A673 (cell line): ENCODE results near the gene FGF22. TPM values are rescaled to one million over a fixed set of nuclear protein-coding genes. Genes with fewer than 3 reads are reported as not detected.
"Not testable (repeated sequence)": the region's sequence is repeated elsewhere in the genome, so short reads cannot be mapped to it uniquely, and the experiment has no call there.

Source experiments
- BruUV-seq: library from RNA; stranded (reverse); fragments of 400-500 nt; replicated peaks from 2 replicates; lab custom pipeline; 2021; lab: Mats Ljungman, UMichigan
- CTCF ChIA-PET: fragments of 300-600 bp; sonication (Branson Sonifier 250); formaldehyde crosslinking; loops from one replicate; lab custom pipeline; 2022; ENCODE audit warnings: antibody characterized with exemption; lab: Charles Lee
- POLR2A ChIA-PET: fragments of 300-600 bp; sonication (Branson Sonifier 250); formaldehyde crosslinking; loops from one replicate; lab custom pipeline; 2022; ENCODE audit warnings: antibody characterized with exemption; ENCODE audit not compliant: low non-redundant PET; lab: Charles Lee
- DNase-seq: peaks from one replicate; pipeline ENCODE4 v3.0.0-alpha.2; 2015; ENCODE audit warnings: low spot score
- H3K27ac ChIP-seq: fragments of 200-600 bp; sonication (generic); 2 replicates; pipeline ENCODE4 v1.5.1; 2016; ENCODE audit warnings: mixed run types, low read depth, mild to moderate bottlenecking, mixed read lengths, antibody characterized with exemption, low read length; ENCODE audit not compliant: poor library complexity, severe bottlenecking
- H3K27me3 ChIP-seq: fragments of 200-600 bp; sonication (generic); replicated peaks from 2 replicates; pipeline ENCODE4 v1.6.1; 2017; ENCODE audit warnings: mixed run types, low read depth, mild to moderate bottlenecking, mixed read lengths, antibody characterized with exemption, low read length; ENCODE audit not compliant: insufficient read depth, poor library complexity
- H3K36me3 ChIP-seq: fragments of 200-600 bp; sonication (generic); 2 replicates; pipeline ENCODE4 v1.6.1; 2016; ENCODE audit warnings: mixed run types, mild to moderate bottlenecking, mixed read lengths, antibody characterized with exemption, low read length; ENCODE audit not compliant: insufficient read depth, poor library complexity, severe bottlenecking
- H3K4me1 ChIP-seq: fragments of 200-600 bp; sonication (generic); 2 replicates; pipeline ENCODE4 v1.6.1; 2017; ENCODE audit warnings: mixed run types, mild to moderate bottlenecking, mixed read lengths, antibody characterized with exemption, low read length; ENCODE audit not compliant: insufficient read depth, poor library complexity, severe bottlenecking
- H3K4me3 ChIP-seq: fragments of 200-600 bp; sonication (generic); 2 replicates; pipeline ENCODE4 v1.5.1; 2016; ENCODE audit warnings: low read depth, mixed run types, mild to moderate bottlenecking, mixed read lengths, low read length; ENCODE audit not compliant: poor library complexity, severe bottlenecking
- H3K9me3 ChIP-seq: fragments of 200-600 bp; sonication (generic); 2 replicates; pipeline ENCODE4 v1.6.1; 2016; ENCODE audit warnings: mixed run types, low read depth, mild to moderate bottlenecking, mixed read lengths, antibody characterized with exemption, low read length; ENCODE audit not compliant: poor library complexity, severe bottlenecking
- EZH2 ChIP-seq: fragments of 200-600 bp; sonication (generic); IDR thresholded peaks from 2 replicates; pipeline ENCODE4 v1.6.1; 2017; ENCODE audit warnings: borderline replicate concordance, low read depth, mild to moderate bottlenecking, mixed read lengths, antibody characterized with exemption, low read length; ENCODE audit not compliant: poor library complexity, severe bottlenecking
- intact Hi-C: fragments of 100-400 bp; cut with micrococcal nuclease; formaldehyde crosslinking; loops from one replicate; pipeline ENCODE4 v1.10.0; 2022; ENCODE audit not compliant: unreplicated experiment
- total RNA-seq: library from RNA; stranded (reverse); gene quantifications from 2 replicates; pipeline ENCODE4 v1.2.3, GENCODE V29; 2021
- TF ChIP-seq, protein P1 (sequence below): fragments of 300-800, 200-600 bp; sonication (generic); conservative IDR thresholded peaks from 2 replicates; pipeline ENCODE4 v1.5.1; 2017; ENCODE audit warnings: low read depth, mild to moderate bottlenecking, antibody characterized with exemption, low read length, moderate library complexity, mixed read lengths

Gene FGF22
- total RNA-seq, 1 experiment from 2014 or later, result 0.19 TPM

DNA sequence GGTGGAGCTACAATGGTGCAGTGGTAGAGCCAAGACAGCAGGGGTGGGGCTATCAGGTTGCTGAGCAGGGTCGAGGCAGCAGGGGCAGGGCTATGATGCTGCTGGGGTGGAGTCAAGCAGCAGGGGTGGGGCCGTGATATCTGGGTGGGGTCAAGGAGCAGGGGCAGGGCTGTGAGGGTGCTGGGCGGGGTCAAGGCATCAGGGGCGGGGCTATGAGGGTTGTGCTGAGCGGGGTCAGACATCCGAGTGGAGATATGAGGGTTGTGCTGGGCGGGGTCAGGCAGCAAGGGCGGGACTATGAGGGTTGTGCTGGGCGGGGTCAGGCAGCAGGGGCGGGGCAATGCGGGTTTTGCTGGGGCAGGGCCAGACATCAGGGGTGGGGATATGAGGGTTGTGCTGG, 35.3 kb upstream of the FGF22 start:
- intact Hi-C loops, result no loop called here
- Histone ChIP-seq H3K4me1 (peaks cover 10% of the 10 kb centered on the region), H3K36me3 (no peaks in the 10 kb centered on the region), H3K9me3 (no peaks in the 10 kb centered on the region), H3K4me3 (no peak overlapping the region), H3K27me3 (no peaks in the 10 kb centered on the region), H3K27ac (no peak overlapping the region)
- no peak for DNase-seq
- CTCF ChIA-PET, result interaction anchor here (0.6 kb wide), 1 partner anchor 300 kb away, joined by 6 read pairs; no protein-coding TSS in a partner anchor
- TF ChIP-seq EZH2, result no peak
- TF ChIP-seq, protein P1, sequence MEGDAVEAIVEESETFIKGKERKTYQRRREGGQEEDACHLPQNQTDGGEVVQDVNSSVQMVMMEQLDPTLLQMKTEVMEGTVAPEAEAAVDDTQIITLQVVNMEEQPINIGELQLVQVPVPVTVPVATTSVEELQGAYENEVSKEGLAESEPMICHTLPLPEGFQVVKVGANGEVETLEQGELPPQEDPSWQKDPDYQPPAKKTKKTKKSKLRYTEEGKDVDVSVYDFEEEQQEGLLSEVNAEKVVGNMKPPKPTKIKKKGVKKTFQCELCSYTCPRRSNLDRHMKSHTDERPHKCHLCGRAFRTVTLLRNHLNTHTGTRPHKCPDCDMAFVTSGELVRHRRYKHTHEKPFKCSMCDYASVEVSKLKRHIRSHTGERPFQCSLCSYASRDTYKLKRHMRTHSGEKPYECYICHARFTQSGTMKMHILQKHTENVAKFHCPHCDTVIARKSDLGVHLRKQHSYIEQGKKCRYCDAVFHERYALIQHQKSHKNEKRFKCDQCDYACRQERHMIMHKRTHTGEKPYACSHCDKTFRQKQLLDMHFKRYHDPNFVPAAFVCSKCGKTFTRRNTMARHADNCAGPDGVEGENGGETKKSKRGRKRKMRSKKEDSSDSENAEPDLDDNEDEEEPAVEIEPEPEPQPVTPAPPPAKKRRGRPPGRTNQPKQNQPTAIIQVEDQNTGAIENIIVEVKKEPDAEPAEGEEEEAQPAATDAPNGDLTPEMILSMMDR, result no peak
- POLR2A ChIA-PET, result no interaction called here
- BruUV-seq, result no TSS peak

DNA sequence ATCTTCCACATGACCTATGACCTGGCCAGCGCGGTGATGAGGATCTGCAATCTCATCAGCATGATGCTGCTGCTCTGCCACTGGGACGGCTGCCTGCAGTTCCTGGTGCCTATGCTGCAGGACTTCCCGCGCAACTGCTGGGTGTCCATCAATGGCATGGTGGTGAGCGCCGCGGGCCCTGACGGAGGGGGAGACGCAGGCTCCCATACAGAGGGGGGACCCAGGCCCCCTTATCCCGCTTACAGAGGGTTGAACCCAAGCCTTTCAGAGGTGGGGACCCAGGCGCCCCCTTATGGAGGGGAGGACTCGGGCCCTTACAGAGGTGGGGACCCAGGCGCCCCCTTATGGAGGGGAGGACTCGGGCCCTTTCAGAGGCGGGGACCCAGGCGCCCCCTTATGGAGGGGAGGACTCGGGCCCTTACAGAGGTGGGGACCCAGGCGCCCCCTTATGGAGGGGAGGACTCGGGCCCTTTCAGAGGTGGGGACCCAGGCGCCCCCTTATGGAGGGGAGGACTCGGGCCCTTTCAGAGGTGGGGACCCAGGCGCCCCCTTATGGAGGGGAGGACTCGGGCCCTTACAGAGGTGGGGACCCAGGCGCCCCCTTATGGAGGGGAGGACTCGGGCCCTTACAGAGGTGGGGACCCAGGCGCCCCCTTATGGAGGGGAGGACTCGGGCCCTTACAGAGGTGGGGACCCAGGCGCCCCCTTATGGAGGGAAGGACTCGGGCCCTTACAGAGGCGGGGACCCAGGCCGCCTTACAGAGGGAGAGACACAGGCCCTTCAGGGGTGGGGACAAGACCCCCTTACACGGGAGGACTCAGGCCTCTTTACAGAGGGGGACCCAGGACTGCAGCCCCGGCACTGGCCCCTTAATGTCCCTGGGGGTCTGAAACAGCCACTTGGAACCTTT, 34.4 kb upstream of the FGF22 start:
- POLR2A ChIA-PET, intact Hi-C loops: not testable (repeated sequence)
- CTCF ChIA-PET, result interaction anchor here (0.6 kb wide), 1 partner anchor 299 kb away, joined by 6 read pairs; no protein-coding TSS in a partner anchor

DNA sequence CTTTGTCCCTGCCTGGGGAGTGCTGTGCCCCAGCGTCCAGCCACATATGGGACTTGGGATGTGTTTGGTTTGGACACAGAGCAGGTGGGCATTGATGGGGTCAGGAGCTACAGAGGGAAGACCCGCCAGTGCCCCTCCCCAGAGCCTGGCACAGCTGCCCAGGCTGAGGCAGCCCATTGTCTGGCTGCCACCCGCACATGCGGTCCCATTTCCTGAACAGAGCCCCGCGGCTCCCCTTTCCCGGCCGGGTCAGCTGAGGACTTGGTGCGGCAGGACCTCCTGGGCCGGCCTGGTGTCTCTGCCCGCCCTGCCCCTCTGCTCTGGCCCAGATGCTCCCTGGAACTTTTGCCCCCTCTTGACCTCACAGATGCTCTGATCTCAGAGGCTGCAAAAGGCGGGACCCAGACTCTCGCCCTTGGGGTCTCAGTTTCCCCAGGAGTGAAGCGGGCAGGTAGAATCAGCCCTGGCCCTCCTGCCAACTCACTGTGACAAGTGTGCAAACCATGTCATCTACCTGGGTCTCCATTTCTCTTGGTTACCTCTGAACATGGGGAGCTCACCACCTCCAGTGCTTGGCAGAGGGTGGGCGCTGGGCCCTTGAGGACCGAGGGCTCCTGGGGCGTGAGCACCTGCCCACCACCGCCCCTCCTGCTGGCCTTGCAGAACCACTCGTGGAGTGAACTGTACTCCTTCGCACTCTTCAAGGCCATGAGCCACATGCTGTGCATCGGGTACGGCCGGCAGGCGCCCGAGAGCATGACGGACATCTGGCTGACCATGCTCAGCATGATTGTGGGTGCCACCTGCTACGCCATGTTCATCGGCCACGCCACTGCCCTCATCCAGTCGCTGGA, 32.2 kb upstream of the FGF22 start:
- no peak for TF ChIP-seq EZH2
- TF ChIP-seq, protein P1, result no peak
- BruUV-seq, result no TSS peak
- POLR2A ChIA-PET, result no interaction called here

More for the DNA sequence above, 34.4 kb upstream of the FGF22 start:
- H3K9me3 ChIP-seq, DNase-seq, H3K4me3 ChIP-seq, H3K36me3 ChIP-seq, H3K27me3 ChIP-seq, H3K27ac ChIP-seq, BruUV-seq: not testable (repeated sequence)
- peaks cover 19% of the 10 kb centered on the region for H3K4me1 ChIP-seq
- TF ChIP-seq, protein P1, result peak; percentile 40; the same call in 1 of the 2 replicates

More for the DNA sequence above, 32.2 kb upstream of the FGF22 start:
- H3K4me3 ChIP-seq, result no peak overlapping the region
- DNase-seq, result no peak
- H3K4me1 ChIP-seq, result peaks cover 33% of the 10 kb centered on the region
- H3K27me3 ChIP-seq, result no peaks in the 10 kb centered on the region
- no peak overlapping the region for H3K27ac ChIP-seq
- H3K9me3 ChIP-seq, result no peaks in the 10 kb centered on the region
- H3K36me3 ChIP-seq, result no peaks in the 10 kb centered on the region
- intact Hi-C loops, result no loop called here
- CTCF ChIA-PET, result no interaction called here
